K562 (cell line): ENCODE data around the gene FHIT. TPM values are rescaled to one million over a fixed set of nuclear protein-coding genes. Genes with fewer than 3 reads are reported as not detected.

Experiments
- FOXP1 ChIP-seq: sonication (generic); formaldehyde crosslinking; IDR thresholded peaks from 2 replicates; pipeline ENCODE4 v1.8.0; 2022; ENCODE audit warnings: mild to moderate bottlenecking, missing genetic modification reagents
- HDGF ChIP-seq: fragments of 450-650 bp; IDR thresholded peaks from 2 replicates; pipeline ENCODE4 v1.6.1; 2016
- SREBF1 ChIP-seq: fragments of 150-350 bp; IDR thresholded peaks from 2 replicates; pipeline ENCODE4 v1.6.1; 2014; ENCODE audit warnings: antibody characterized with exemption, low read depth, low read length, borderline replicate concordance
- ZNF699 ChIP-seq: fragments of 250-450 bp; sonication (Bioruptor Pico); IDR thresholded peaks from 2 replicates; pipeline ENCODE4 v1.8.0; 2021; ENCODE audit warnings: mild to moderate bottlenecking, moderate library complexity; ENCODE audit not compliant: insufficient replicate concordance
- ZZZ3 ChIP-seq: fragments of 450-650 bp; IDR thresholded peaks from 2 replicates; pipeline ENCODE4 v1.6.1; 2016; ENCODE audit warnings: antibody characterized with exemption, mild to moderate bottlenecking, moderate library complexity
- polyA plus RNA-seq, 8 experiments: library from polyadenylated mRNA; depleted of rRNA in 4 of 8; stranded (reverse) in 5 of 8; unstranded in 3 of 8; fragments of >200 nt; fragmentation: Nextera tagmentation in 2 of 8; fragmentation: Illumina TruSeq in 1 of 8; extraction: Ambion mirVana in 2 of 8; extraction: Trizol in 1 of 8; gene quantifications; 2 replicates each; pipeline versions ENCODE4 v1.2.1 to v1.2.3, GENCODE V29; 2011 to 2014; ENCODE audit warnings: inconsistent platforms in 1 of 8, missing spikeins in 1 of 8
- total RNA-seq, 7 experiments: library from RNA; depleted of rRNA in 6 of 7; stranded (reverse); fragments of >200 nt in 6 of 7; fragmentation: Illumina TruSeq in 2 of 7; extraction: Trizol in 2 of 7; gene quantifications; 2 replicates each; pipeline versions ENCODE4 v1.2.1 to v1.2.3, GENCODE V29; 2011 to 2021; ENCODE audit warnings: low replicate concordance in 1 of 7
- TF ChIP-seq, protein P1 (sequence below), 2 experiments: fragments of 450-650 bp; formaldehyde crosslinking in 1 of 2; IDR thresholded peaks; 2 replicates each; pipeline versions ENCODE4 v1.4.0 to v1.6.1; 2014 to 2020; ENCODE audit warnings: mild to moderate bottlenecking in 2 of 2, borderline replicate concordance in 1 of 2, low read depth in 1 of 2
- TF ChIP-seq, protein P2 (sequence below): IDR thresholded peaks from 2 replicates; pipeline ENCODE4 v1.6.1; 2011; ENCODE audit warnings: borderline replicate concordance, low read depth, mild to moderate bottlenecking, moderate library complexity, low read length; ENCODE audit not compliant: insufficient read depth, poor library complexity, severe bottlenecking
- TF ChIP-seq, protein P3 (sequence below): sonication (generic); formaldehyde crosslinking; IDR thresholded peaks from 2 replicates; pipeline ENCODE4 v1.8.0; 2022; ENCODE audit warnings: mild to moderate bottlenecking, missing genetic modification reagents, borderline replicate concordance
- TF ChIP-seq, protein P4 (sequence below), 3 experiments: fragments of 200-800 bp in 1 of 3; fragments of 250-450 bp in 1 of 3; fragments of 450-650 bp in 1 of 3; sonication (Bioruptor Pico) in 1 of 3; sonication (Bioruptor generic) in 1 of 3; formaldehyde crosslinking in 1 of 3; IDR thresholded peaks; 2 replicates each; pipeline versions ENCODE4 v1.6.1 to v1.8.0; 2016 to 2022; ENCODE audit warnings: mild to moderate bottlenecking in 2 of 3, missing genetic modification characterization in 2 of 3, missing compliant biosample characterization in 1 of 3, moderate library complexity in 1 of 3

The FHIT gene
- total and polyA plus RNA-seq, 9 of the 15 experiments (the other 6 are each of a cell fraction or from before 2014, with no cell fraction given), result 1.7 to 9.1 (median 4.3) TPM

DNA sequence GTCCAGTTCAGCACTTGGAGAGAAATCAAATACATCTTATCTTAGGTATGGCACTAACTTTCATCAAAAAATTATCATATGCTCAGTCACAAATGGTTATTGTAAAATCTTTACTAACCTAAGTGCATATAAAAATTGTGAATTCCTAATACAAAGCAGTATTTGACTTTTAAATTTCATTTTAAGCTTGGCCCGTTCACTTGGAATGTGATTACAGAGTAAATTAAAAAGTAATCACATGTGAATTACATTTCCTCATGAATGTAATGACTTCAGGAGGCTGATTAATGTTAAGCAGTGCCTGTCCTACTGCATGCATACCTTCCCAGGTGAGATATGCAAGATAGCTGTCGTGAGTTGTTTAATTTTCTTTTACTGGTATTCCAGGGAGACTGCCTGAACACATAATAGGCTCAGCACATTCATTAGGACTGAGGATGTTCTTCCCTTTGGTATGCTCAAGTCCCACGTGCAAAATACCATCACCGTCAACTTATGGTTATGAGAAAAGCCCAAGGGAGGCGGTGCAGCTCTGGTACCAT lies 1053.0 kb downstream of the FHIT start (continued):
- TF ChIP-seq FOXP1 (CRISPR knock-in tag) (no peak), ZNF699 (CRISPR knock-in tag) (no peak), ZZZ3 (no peak), SREBF1 (no peak), HDGF (no peak)
- TF ChIP-seq, protein P1, sequence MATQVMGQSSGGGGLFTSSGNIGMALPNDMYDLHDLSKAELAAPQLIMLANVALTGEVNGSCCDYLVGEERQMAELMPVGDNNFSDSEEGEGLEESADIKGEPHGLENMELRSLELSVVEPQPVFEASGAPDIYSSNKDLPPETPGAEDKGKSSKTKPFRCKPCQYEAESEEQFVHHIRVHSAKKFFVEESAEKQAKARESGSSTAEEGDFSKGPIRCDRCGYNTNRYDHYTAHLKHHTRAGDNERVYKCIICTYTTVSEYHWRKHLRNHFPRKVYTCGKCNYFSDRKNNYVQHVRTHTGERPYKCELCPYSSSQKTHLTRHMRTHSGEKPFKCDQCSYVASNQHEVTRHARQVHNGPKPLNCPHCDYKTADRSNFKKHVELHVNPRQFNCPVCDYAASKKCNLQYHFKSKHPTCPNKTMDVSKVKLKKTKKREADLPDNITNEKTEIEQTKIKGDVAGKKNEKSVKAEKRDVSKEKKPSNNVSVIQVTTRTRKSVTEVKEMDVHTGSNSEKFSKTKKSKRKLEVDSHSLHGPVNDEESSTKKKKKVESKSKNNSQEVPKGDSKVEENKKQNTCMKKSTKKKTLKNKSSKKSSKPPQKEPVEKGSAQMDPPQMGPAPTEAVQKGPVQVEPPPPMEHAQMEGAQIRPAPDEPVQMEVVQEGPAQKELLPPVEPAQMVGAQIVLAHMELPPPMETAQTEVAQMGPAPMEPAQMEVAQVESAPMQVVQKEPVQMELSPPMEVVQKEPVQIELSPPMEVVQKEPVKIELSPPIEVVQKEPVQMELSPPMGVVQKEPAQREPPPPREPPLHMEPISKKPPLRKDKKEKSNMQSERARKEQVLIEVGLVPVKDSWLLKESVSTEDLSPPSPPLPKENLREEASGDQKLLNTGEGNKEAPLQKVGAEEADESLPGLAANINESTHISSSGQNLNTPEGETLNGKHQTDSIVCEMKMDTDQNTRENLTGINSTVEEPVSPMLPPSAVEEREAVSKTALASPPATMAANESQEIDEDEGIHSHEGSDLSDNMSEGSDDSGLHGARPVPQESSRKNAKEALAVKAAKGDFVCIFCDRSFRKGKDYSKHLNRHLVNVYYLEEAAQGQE (IDR thresholded peaks at IDR 0.05; ENCODE audit: borderline replicate concordance), result no peak
- TF ChIP-seq, protein P1 (CRISPR knock-in tag; IDR thresholded peaks at IDR 0.05; ENCODE audit: low read depth), result no peak
- TF ChIP-seq, protein P2, sequence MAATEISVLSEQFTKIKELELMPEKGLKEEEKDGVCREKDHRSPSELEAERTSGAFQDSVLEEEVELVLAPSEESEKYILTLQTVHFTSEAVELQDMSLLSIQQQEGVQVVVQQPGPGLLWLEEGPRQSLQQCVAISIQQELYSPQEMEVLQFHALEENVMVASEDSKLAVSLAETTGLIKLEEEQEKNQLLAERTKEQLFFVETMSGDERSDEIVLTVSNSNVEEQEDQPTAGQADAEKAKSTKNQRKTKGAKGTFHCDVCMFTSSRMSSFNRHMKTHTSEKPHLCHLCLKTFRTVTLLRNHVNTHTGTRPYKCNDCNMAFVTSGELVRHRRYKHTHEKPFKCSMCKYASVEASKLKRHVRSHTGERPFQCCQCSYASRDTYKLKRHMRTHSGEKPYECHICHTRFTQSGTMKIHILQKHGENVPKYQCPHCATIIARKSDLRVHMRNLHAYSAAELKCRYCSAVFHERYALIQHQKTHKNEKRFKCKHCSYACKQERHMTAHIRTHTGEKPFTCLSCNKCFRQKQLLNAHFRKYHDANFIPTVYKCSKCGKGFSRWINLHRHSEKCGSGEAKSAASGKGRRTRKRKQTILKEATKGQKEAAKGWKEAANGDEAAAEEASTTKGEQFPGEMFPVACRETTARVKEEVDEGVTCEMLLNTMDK, result no peak
- TF ChIP-seq, protein P3, sequence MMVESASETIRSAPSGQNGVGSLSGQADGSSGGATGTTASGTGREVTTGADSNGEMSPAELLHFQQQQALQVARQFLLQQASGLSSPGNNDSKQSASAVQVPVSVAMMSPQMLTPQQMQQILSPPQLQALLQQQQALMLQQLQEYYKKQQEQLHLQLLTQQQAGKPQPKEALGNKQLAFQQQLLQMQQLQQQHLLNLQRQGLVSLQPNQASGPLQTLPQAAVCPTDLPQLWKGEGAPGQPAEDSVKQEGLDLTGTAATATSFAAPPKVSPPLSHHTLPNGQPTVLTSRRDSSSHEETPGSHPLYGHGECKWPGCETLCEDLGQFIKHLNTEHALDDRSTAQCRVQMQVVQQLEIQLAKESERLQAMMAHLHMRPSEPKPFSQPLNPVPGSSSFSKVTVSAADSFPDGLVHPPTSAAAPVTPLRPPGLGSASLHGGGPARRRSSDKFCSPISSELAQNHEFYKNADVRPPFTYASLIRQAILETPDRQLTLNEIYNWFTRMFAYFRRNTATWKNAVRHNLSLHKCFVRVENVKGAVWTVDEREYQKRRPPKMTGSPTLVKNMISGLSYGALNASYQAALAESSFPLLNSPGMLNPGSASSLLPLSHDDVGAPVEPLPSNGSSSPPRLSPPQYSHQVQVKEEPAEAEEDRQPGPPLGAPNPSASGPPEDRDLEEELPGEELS (CRISPR knock-in tag), result no peak
- TF ChIP-seq, protein P4, sequence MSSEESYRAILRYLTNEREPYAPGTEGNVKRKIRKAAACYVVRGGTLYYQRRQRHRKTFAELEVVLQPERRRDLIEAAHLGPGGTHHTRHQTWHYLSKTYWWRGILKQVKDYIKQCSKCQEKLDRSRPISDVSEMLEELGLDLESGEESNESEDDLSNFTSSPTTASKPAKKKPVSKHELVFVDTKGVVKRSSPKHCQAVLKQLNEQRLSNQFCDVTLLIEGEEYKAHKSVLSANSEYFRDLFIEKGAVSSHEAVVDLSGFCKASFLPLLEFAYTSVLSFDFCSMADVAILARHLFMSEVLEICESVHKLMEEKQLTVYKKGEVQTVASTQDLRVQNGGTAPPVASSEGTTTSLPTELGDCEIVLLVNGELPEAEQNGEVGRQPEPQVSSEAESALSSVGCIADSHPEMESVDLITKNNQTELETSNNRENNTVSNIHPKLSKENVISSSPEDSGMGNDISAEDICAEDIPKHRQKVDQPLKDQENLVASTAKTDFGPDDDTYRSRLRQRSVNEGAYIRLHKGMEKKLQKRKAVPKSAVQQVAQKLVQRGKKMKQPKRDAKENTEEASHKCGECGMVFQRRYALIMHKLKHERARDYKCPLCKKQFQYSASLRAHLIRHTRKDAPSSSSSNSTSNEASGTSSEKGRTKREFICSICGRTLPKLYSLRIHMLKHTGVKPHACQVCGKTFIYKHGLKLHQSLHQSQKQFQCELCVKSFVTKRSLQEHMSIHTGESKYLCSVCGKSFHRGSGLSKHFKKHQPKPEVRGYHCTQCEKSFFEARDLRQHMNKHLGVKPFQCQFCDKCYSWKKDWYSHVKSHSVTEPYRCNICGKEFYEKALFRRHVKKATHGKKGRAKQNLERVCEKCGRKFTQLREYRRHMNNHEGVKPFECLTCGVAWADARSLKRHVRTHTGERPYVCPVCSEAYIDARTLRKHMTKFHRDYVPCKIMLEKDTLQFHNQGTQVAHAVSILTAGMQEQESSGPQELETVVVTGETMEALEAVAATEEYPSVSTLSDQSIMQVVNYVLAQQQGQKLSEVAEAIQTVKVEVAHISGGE (CRISPR knock-in tag; IDR thresholded peaks at IDR 0.05), result no peak
